ENCODE results near the gene BEND6. TPM values are rescaled to one million over a fixed set of nuclear protein-coding genes. Genes with fewer than 3 reads are reported as not detected.

Gene BEND6
- total RNA-seq, 1 donor from 2014 or later, result not detected

GRCh38 chr6:56933650-56934049, 21.3 kb upstream of the BEND6 start:
- ChIA-PET POLR2A (no interaction called here), CTCF (no interaction called here)
- intact Hi-C loops (cut with micrococcal nuclease), result no loop called here
- ATAC-seq (ENCODE audit: low read depth), result no peak
- H3K36me3 Mint-ChIP-seq (ENCODE audit: low read depth), result no peaks in the 10 kb centered on the region
- TF ChIP-seq, protein P1, sequence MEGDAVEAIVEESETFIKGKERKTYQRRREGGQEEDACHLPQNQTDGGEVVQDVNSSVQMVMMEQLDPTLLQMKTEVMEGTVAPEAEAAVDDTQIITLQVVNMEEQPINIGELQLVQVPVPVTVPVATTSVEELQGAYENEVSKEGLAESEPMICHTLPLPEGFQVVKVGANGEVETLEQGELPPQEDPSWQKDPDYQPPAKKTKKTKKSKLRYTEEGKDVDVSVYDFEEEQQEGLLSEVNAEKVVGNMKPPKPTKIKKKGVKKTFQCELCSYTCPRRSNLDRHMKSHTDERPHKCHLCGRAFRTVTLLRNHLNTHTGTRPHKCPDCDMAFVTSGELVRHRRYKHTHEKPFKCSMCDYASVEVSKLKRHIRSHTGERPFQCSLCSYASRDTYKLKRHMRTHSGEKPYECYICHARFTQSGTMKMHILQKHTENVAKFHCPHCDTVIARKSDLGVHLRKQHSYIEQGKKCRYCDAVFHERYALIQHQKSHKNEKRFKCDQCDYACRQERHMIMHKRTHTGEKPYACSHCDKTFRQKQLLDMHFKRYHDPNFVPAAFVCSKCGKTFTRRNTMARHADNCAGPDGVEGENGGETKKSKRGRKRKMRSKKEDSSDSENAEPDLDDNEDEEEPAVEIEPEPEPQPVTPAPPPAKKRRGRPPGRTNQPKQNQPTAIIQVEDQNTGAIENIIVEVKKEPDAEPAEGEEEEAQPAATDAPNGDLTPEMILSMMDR (IDR thresholded peaks at IDR 0.05), result no peak
- no peak overlapping the region for H3K4me3 Mint-ChIP-seq
- H3K4me1 Mint-ChIP-seq, result no peaks in the 10 kb centered on the region
- H3K27me3 Mint-ChIP-seq, result peaks cover 4% of the 10 kb centered on the region
- no peak for DNase-seq
- H3K27ac Mint-ChIP-seq, result no peak overlapping the region
- H3K9me3 Mint-ChIP-seq, result peaks cover 2% of the 10 kb centered on the region

DNA sequence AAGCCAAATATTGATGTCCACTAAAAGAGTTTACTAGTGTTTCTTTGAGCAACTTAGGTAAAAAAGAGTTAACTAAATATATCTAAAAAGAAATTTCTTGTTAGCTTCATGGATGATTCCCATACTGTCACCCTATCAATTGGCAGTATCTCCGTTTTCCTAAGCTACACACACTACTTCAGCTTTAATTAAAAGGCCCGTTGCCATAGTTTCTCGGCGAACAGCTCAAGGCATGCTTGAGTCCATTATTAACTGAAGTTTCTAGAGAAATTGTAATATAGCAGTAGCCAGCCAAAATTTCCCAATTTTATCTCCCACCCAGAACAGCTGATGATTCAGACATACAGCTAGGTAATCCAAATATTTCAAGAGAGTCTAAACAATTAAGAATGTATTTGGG, 20.0 kb upstream of the BEND6 start:
- Mint-ChIP-seq H3K4me3 (no peak overlapping the region), H3K4me1 (no peaks in the 10 kb centered on the region), H3K9me3 (peaks cover 2% of the 10 kb centered on the region), H3K36me3 (ENCODE audit: low read depth) (no peaks in the 10 kb centered on the region), H3K27ac (no peak overlapping the region), H3K27me3 (peaks cover 4% of the 10 kb centered on the region)
- intact Hi-C loops (cut with micrococcal nuclease), result no loop called here
- DNase-seq, result no peak
- no peak for ATAC-seq (ENCODE audit: low read depth)
- TF ChIP-seq, protein P1 (IDR thresholded peaks at IDR 0.05), result no peak
- CTCF ChIA-PET, result no interaction called here
- POLR2A ChIA-PET, result no interaction called here

DNA sequence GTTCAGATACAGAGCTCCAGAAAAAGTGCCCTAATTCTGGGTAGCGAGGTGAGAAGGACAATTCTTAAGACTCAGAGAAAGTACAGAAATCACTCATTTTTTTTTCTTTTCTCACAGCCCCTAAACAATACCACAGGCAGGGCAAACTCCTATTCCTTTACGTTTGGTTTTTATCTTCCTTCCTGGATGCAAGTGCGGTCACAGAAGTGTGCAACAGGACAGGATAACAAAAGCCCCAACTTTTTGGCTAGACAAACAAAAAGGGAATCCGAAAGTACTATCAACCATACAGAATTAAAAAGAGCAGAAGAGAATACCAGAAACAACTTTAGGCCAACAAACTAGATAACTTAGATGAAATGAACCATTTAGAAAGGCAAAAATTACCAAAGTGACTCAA, 18.4 kb upstream of the BEND6 start:
- Mint-ChIP-seq H3K9me3 (peaks cover 7% of the 10 kb centered on the region), H3K27me3 (peaks cover 7% of the 10 kb centered on the region), H3K4me1 (no peaks in the 10 kb centered on the region), H3K36me3 (ENCODE audit: low read depth) (no peaks in the 10 kb centered on the region), H3K27ac (no peak overlapping the region), H3K4me3 (no peak overlapping the region)
- intact Hi-C loops (cut with micrococcal nuclease), result no loop called here
- TF ChIP-seq, protein P1 (IDR thresholded peaks at IDR 0.05), result no peak
- ChIA-PET CTCF (no interaction called here), POLR2A (no interaction called here)
- no peak for ATAC-seq (ENCODE audit: low read depth)
- no peak for DNase-seq

DNA sequence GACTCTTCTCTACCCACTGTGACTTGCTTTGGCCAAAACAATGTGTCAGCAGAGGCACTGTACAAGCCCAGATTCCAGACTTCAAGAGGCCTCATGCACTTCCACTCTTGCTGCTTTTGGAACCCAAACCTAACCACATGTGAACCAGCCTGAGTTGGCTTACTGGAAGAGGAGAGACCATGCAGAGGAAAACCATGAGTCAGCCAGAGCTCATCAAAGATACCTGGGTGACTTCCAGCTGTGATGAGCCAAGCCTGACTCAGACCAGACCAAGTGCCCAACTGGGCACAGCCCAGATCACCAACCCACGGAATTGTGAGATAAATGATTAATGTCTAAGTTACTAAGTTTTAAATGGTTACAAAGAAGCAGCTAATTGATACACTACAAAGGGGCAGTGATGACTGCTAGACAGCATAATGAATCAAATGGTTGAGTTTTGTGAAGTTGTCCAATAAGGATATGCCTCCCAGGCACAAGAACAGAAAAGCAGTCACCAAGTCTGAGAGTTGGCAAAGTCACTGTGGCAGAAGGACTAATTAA, 16.2 kb upstream of the BEND6 start:
- Mint-ChIP-seq H3K27ac (no peak overlapping the region), H3K4me3 (no peak overlapping the region), H3K9me3 (peaks cover 9% of the 10 kb centered on the region), H3K36me3 (ENCODE audit: low read depth) (no peaks in the 10 kb centered on the region), H3K27me3 (peaks cover 7% of the 10 kb centered on the region), H3K4me1 (no peaks in the 10 kb centered on the region)
- TF ChIP-seq, protein P1 (IDR thresholded peaks at IDR 0.05), result no peak
- no peak for ATAC-seq (ENCODE audit: low read depth)
- no peak for DNase-seq
- intact Hi-C loops (cut with micrococcal nuclease), result no loop called here
- CTCF ChIA-PET, result no interaction called here
- POLR2A ChIA-PET, result no interaction called here

DNA sequence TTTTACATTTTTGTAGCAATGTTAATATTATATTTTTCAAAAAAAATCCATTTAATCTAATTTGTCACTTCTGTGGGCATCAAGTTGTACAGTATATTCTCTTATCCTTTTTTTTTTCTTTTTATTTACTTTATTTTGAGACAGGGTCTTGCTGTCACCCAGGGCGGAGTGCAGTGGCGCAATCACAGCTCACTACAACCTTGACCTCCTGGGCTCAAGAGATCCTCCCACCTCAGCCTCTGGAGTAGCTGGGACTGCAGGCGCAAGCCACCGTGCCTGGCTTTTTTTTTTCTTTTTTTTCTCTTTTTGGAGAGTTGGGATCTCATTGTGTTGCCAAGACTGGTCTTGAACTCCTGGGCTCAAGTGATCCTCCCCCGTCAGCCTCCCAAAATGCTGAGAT, 14.4 kb upstream of the BEND6 start:
- TF ChIP-seq, protein P1 (IDR thresholded peaks at IDR 0.05), result no peak
- POLR2A ChIA-PET, result no interaction called here
- Mint-ChIP-seq H3K27ac (no peak overlapping the region), H3K27me3 (peaks cover 11% of the 10 kb centered on the region), H3K4me1 (no peaks in the 10 kb centered on the region), H3K4me3 (no peak overlapping the region), H3K36me3 (ENCODE audit: low read depth) (no peaks in the 10 kb centered on the region), H3K9me3 (peaks cover 9% of the 10 kb centered on the region)
- no peak for DNase-seq
- CTCF ChIA-PET, result no interaction called here
- no peak for ATAC-seq (ENCODE audit: low read depth)
- intact Hi-C loops (cut with micrococcal nuclease), result no loop called here

Data from activated B cell treated with CpG ODN at 0.5 μM for 24 hours (primary cell).